Pancreas (tissue), 10 donors: ENCODE measurements around the gene PALB2. TPM values are rescaled to one million over a fixed set of nuclear protein-coding genes. Genes with fewer than 3 reads are reported as not detected.

Experiments used
- ATAC-seq, 4 donors: fragments of 200-7000 bp; cut with Tn5 transposase; one replicate each; pipeline versions ENCODE4 v1.8.0 to v1.9.1; 2020; ENCODE audit warnings: mild to moderate bottlenecking in 4 of 4, moderate library complexity in 4 of 4
- DNase-seq, 6 donors: peaks; one replicate each; pipeline ENCODE4 v3.0.0-alpha.2; 2020
- FAIRE-seq: peaks from 2 replicates; lab custom pipeline; 2012; peaks lifted over from hg19 to GRCh38; lab: Jason Lieb, UNC
- H3K27ac ChIP-seq, 4 donors: fragments of 200-600 bp; sonication (generic); 1 replicate in 3 of 4; 2 replicates in 1 of 4; pipeline versions ENCODE4 v1.5.0 to v1.8.0; 2020
- H3K27me3 ChIP-seq, 4 donors: fragments of 200-600 bp; one replicate each; pipeline ENCODE4 v1.8.0; 2021
- H3K36me3 ChIP-seq, 3 donors: fragments of 200-600 bp; sonication (generic) in 1 of 3; one replicate each; pipeline versions ENCODE4 v1.5.0 to v1.8.0; 2020 to 2021
- H3K4me1 ChIP-seq, 3 donors: fragments of 200-600 bp; one replicate each; pipeline ENCODE4 v1.8.0; 2021
- H3K4me3 ChIP-seq, 4 donors: fragments of 200-600 bp; sonication (generic) in 2 of 4; one replicate each; pipeline versions ENCODE4 v1.5.0 to v1.8.0; 2020 to 2021
- H3K9me3 ChIP-seq, 4 donors: fragments of 200-600 bp; one replicate each; pipeline ENCODE4 v1.8.0; 2021
- WGBS, 2 donors: extraction: QIAGEN DNeasy Blood & Tissue Kit; methylation state at CpG; one replicate each; pipeline ENCODE4 v1.1.7; 2013; 5-methylcytosine and 5-hydroxymethylcytosine counted together
- intact Hi-C, 3 donors: fragments of 100-400 bp; cut with DNase I; formaldehyde crosslinking; loops; one replicate each; pipeline versions ENCODE4 v1.11.1 to v1.14.2; 2022
- polyA plus RNA-seq, 2 donors: library from polyadenylated mRNA; stranded (reverse); fragments of 200-250 nt; gene quantifications; one replicate each; pipeline ENCODE4 v1.2.3, GENCODE V29; 2013
- total RNA-seq, 6 donors: library from RNA; stranded (reverse); fragmentation: NEBNext Ultra II Directional in 4 of 6; extraction: Animal tissue kit (Norgen Biotek cat#: 25700) in 4 of 6; gene quantifications; one replicate each; pipeline versions ENCODE4 v1.2.1 to v1.2.4, GENCODE V29; 2021 to 2023
- TF ChIP-seq, protein P1 (sequence below), 4 donors: fragments of 200-600 bp; sonication (generic) in 3 of 4; IDR thresholded peaks; one replicate each; pipeline versions ENCODE4 v1.5.0 to v1.8.0; 2021; ENCODE audit warnings: antibody characterized with exemption in 4 of 4
- donor health status: healthy with polysubstance abuse.
- donor health status: DM: no; HTN: no; CAD: no; lungs with moderate emphysema.
- donor health status: DM: no; HTN: no; CAD: no.
- donor health status: control.
- donor health status: control.
- donor health status: Bipolar disorder and iron deficiency.
- donor health status: DM: yes; HTN: yes; CAD: no.
- donor health status: DM: no; HTN: no; CAD: no.
- donor health status: DM: no; HTN: no; CAD: no.
- donor health status: DM: yes; HTN: yes; CAD: no.

PALB2 gene
- total and polyA plus RNA-seq, 8 donors: 2.3 to 6.8 (median 4.3) TPM

DNA sequence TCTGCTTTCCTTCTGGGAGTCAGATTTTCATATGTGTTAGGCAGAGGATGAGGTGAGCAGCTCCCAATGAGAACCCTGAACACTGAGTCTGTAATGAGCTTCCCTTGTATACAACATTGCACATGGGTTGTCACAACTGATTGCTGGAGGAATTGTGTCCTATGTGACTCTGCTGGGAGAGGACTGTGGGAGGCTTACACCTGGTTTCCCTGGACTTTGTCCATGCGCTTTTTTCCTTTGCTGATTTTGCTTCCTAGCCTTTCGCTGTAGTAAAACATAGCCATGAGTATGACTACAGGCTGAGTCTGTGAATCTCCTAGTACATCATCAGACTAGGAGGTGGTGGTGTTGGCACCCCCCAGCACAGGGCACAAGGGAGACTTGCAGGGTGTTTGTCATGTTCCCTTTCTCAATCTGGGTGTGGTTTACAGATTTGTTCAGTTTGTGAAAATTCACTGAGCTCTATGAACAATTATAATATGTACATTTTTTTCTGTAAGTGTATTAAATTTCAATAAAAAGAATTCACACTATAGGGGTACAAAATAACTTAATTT is 35.9 kb upstream of the PALB2 start:
- WGBS, 2 donors: 32 to 45% methylated on average over 2 of the region's 2 CpGs
- Histone ChIP-seq H3K36me3 (no peaks in the 10 kb centered on the region), H3K9me3 (no peaks in the 10 kb centered on the region), H3K27ac (peak overlapping the region in 3 of 4 donors; percentile 5 to 43 (median 33)), H3K27me3 (no peaks in the 10 kb centered on the region), H3K4me1 (peaks cover 5 to 12% (median 9%) of the 10 kb centered on the region in 3 donors), H3K4me3 (no peak overlapping the region)
- TF ChIP-seq, protein P1, sequence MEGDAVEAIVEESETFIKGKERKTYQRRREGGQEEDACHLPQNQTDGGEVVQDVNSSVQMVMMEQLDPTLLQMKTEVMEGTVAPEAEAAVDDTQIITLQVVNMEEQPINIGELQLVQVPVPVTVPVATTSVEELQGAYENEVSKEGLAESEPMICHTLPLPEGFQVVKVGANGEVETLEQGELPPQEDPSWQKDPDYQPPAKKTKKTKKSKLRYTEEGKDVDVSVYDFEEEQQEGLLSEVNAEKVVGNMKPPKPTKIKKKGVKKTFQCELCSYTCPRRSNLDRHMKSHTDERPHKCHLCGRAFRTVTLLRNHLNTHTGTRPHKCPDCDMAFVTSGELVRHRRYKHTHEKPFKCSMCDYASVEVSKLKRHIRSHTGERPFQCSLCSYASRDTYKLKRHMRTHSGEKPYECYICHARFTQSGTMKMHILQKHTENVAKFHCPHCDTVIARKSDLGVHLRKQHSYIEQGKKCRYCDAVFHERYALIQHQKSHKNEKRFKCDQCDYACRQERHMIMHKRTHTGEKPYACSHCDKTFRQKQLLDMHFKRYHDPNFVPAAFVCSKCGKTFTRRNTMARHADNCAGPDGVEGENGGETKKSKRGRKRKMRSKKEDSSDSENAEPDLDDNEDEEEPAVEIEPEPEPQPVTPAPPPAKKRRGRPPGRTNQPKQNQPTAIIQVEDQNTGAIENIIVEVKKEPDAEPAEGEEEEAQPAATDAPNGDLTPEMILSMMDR (IDR thresholded peaks at IDR 0.05): no peak
- ATAC-seq (peak; percentile 67 to 84 (median 79)), DNase-seq (peak in 3 of 6 donors; percentile 47 to 66 (median 50)), FAIRE-seq (no peak)
- intact Hi-C loops: no loop called here

- Histone ChIP-seq H3K4me3 (no peak overlapping the region), H3K27me3 (no peaks in the 10 kb centered on the region), H3K36me3 (no peaks in the 10 kb centered on the region), H3K4me1 (peaks cover 9 to 12% (median 12%) of the 10 kb centered on the region in 3 donors), H3K27ac (no peak overlapping the region), H3K9me3 (no peaks in the 10 kb centered on the region)
- ATAC-seq (no peak), FAIRE-seq (no peak), DNase-seq (no peak)
- 78 to 79% methylated on average over 8 of the region's 8 CpGs for WGBS, 2 donors
- TF ChIP-seq, protein P1 (IDR thresholded peaks at IDR 0.05): no peak
- intact Hi-C loops: no loop called here
These were observed 33.0 kb upstream of the PALB2 start for GRCh38 chr16:23673971-23674614.

- peaks cover 0 to 25% (median 6%) of the 10 kb centered on the region in 3 donors for H3K36me3 ChIP-seq
- no peak overlapping the region for H3K4me3 ChIP-seq
These were observed 29.1 kb upstream of the PALB2 start for GRCh38 chr16:23670137-23670776.

GRCh38 chr16:23668873-23669272 is 27.8 kb upstream of the PALB2 start:
- peaks cover 0 to 7% (median 0%) of the 10 kb centered on the region in 3 donors for H3K4me1 ChIP-seq
- ATAC-seq: no peak
- no peak for DNase-seq
- no peaks in the 10 kb centered on the region for H3K9me3 ChIP-seq
- H3K27me3 ChIP-seq: no peaks in the 10 kb centered on the region
- H3K4me3 ChIP-seq: no peak overlapping the region
- no peak for FAIRE-seq
- H3K27ac ChIP-seq: no peak overlapping the region
- WGBS, 2 donors: 93 to 95% methylated on average over 4 of the region's 4 CpGs
- H3K36me3 ChIP-seq: peaks cover 0 to 34% (median 6%) of the 10 kb centered on the region in 3 donors
- TF ChIP-seq, protein P1 (IDR thresholded peaks at IDR 0.05): no peak
- intact Hi-C loops: no loop called here

More at GRCh38 chr16:23670137-23670776, 29.1 kb upstream of the PALB2 start:
- Histone ChIP-seq H3K4me1 (peaks cover 0 to 7% (median 0%) of the 10 kb centered on the region in 3 donors), H3K27me3 (no peaks in the 10 kb centered on the region), H3K9me3 (no peaks in the 10 kb centered on the region), H3K27ac (no peak overlapping the region)
- FAIRE-seq (no peak), DNase-seq (no peak), ATAC-seq (peak in 1 of 4 donors; percentile 57)
- 87 to 90% methylated on average over 4 of the region's 4 CpGs for WGBS, 2 donors
- intact Hi-C loops: no loop called here
- TF ChIP-seq, protein P1 (IDR thresholded peaks at IDR 0.05): no peak
